HEK293 (cell line): Measurements from ENCODE around the gene PRODH2.
A peak's percentile ranks its signal among the peaks of the same experiment; 100 is the strongest.

Experiments used
- HOXD13 ChIP-seq: sonication (generic); formaldehyde crosslinking; IDR thresholded peaks from 2 replicates; pipeline ENCODE4 v1.8.0; 2022; ENCODE audit warnings: missing genetic modification reagents, borderline replicate concordance
- KLF1 ChIP-seq: fragments of 450-650 bp; formaldehyde crosslinking; IDR thresholded peaks from 2 replicates; pipeline ENCODE4 v1.5.1; 2016; ENCODE audit warnings: missing biosample characterization, missing genetic modification characterization
- KLF9 ChIP-seq: fragments of 450-650 bp; formaldehyde crosslinking; IDR thresholded peaks from 2 replicates; pipeline ENCODE4 v1.5.1; 2016; ENCODE audit warnings: missing biosample characterization, missing genetic modification characterization, low read depth
- PATZ1 ChIP-seq: fragments of 450-650 bp; formaldehyde crosslinking; IDR thresholded peaks from 2 replicates; pipeline ENCODE4 v1.5.1; 2016; ENCODE audit warnings: missing biosample characterization, missing genetic modification characterization
- PRDM10 ChIP-seq: fragments of 450-650 bp; formaldehyde crosslinking; IDR thresholded peaks from 2 replicates; pipeline ENCODE4 v1.5.1; 2016; ENCODE audit warnings: missing biosample characterization, missing genetic modification characterization
- PRDM6 ChIP-seq: fragments of 450-650 bp; formaldehyde crosslinking; IDR thresholded peaks from 2 replicates; pipeline ENCODE4 v1.5.1; 2017; ENCODE audit warnings: missing biosample characterization, missing genetic modification characterization
- REST ChIP-seq: fragments of 450-650 bp; formaldehyde crosslinking; IDR thresholded peaks from 2 replicates; pipeline ENCODE4 v1.5.1; 2016; ENCODE audit warnings: missing biosample characterization, missing genetic modification characterization
- ZNF121 ChIP-seq: fragments of 450-650 bp; formaldehyde crosslinking; IDR thresholded peaks from 2 replicates; pipeline ENCODE4 v1.5.1; 2016; ENCODE audit warnings: missing biosample characterization, missing genetic modification characterization
- ZNF132 ChIP-seq: fragments of 450-650 bp; formaldehyde crosslinking; IDR thresholded peaks from 2 replicates; pipeline ENCODE4 v1.5.1; 2017; ENCODE audit warnings: missing biosample characterization, missing genetic modification characterization, borderline replicate concordance
- ZNF133 ChIP-seq: fragments of 450-650 bp; formaldehyde crosslinking; IDR thresholded peaks from 2 replicates; pipeline ENCODE4 v1.5.1; 2016; ENCODE audit warnings: missing biosample characterization, missing genetic modification characterization
- ZNF174 ChIP-seq: fragments of 450-650 bp; formaldehyde crosslinking; IDR thresholded peaks from 2 replicates; pipeline ENCODE4 v1.5.0; 2017; ENCODE audit warnings: missing biosample characterization, mild to moderate bottlenecking, missing genetic modification characterization
- ZNF18 ChIP-seq: fragments of 450-650 bp; formaldehyde crosslinking; IDR thresholded peaks from 2 replicates; pipeline ENCODE4 v1.5.1; 2016; ENCODE audit warnings: missing biosample characterization, missing genetic modification characterization
- ZNF19 ChIP-seq: fragments of 450-650 bp; formaldehyde crosslinking; IDR thresholded peaks from 2 replicates; pipeline ENCODE4; 2016; ENCODE audit warnings: missing biosample characterization, missing genetic modification characterization, low read depth
- ZNF223 ChIP-seq: fragments of 450-650 bp; formaldehyde crosslinking; IDR thresholded peaks from 2 replicates; pipeline ENCODE4 v1.5.1; 2016; ENCODE audit warnings: missing biosample characterization, missing genetic modification characterization
- ZNF248 ChIP-seq: fragments of 450-650 bp; formaldehyde crosslinking; IDR thresholded peaks from 2 replicates; pipeline ENCODE4 v1.5.1; 2017; ENCODE audit warnings: missing biosample characterization, missing genetic modification characterization
- ZNF48 ChIP-seq: fragments of 450-650 bp; formaldehyde crosslinking; IDR thresholded peaks from 2 replicates; pipeline ENCODE4 v1.5.1; 2016; ENCODE audit warnings: missing biosample characterization, missing genetic modification characterization
- ZNF529 ChIP-seq: fragments of 450-650 bp; formaldehyde crosslinking; IDR thresholded peaks from 2 replicates; pipeline ENCODE4 v1.5.1; 2017; ENCODE audit warnings: missing genetic modification characterization, missing biosample characterization; ENCODE audit not compliant: insufficient replicate concordance
- ZNF560 ChIP-seq: fragments of 450-650 bp; formaldehyde crosslinking; IDR thresholded peaks from 2 replicates; pipeline ENCODE4 v1.5.1; 2017; ENCODE audit warnings: missing biosample characterization, missing genetic modification characterization, borderline replicate concordance
- ZNF600 ChIP-seq: fragments of 450-650 bp; formaldehyde crosslinking; IDR thresholded peaks from 2 replicates; pipeline ENCODE4 v1.5.1; 2016; ENCODE audit warnings: missing biosample characterization, missing genetic modification characterization
- ZNF645 ChIP-seq: fragments of 450-650 bp; formaldehyde crosslinking; IDR thresholded peaks from 2 replicates; pipeline ENCODE4; 2016; ENCODE audit warnings: missing biosample characterization, missing genetic modification characterization
- ZNF707 ChIP-seq: fragments of 450-650 bp; formaldehyde crosslinking; IDR thresholded peaks from 2 replicates; pipeline ENCODE4 v1.5.1; 2016; ENCODE audit warnings: missing biosample characterization, missing genetic modification characterization
- ZNF792 ChIP-seq: fragments of 450-650 bp; formaldehyde crosslinking; IDR thresholded peaks from 2 replicates; pipeline ENCODE4 v1.5.1; 2016; ENCODE audit warnings: missing biosample characterization, missing genetic modification characterization
- ZSCAN16 ChIP-seq: fragments of 450-650 bp; formaldehyde crosslinking; IDR thresholded peaks from 2 replicates; pipeline ENCODE4 v1.5.1; 2016; ENCODE audit warnings: missing biosample characterization, missing genetic modification characterization
- ZSCAN23 ChIP-seq: fragments of 450-650 bp; formaldehyde crosslinking; IDR thresholded peaks from 2 replicates; pipeline ENCODE4 v1.5.1; 2016; ENCODE audit warnings: missing biosample characterization, missing genetic modification characterization
- ZSCAN4 ChIP-seq: fragments of 450-650 bp; formaldehyde crosslinking; IDR thresholded peaks from 2 replicates; pipeline ENCODE4 v1.5.1; 2017; ENCODE audit warnings: missing biosample characterization, missing genetic modification characterization

The PRODH2 gene

GRCh38 chr19:35846038-35846668 lies 33.5 kb upstream of the PRODH2 start (continued):
- TF ChIP-seq PRDM10 (tag by site-specific recombination) (peak; percentile 38), ZNF18 (tag by site-specific recombination) (no peak), ZNF529 (tag by site-specific recombination) (no peak), ZNF223 (tag by site-specific recombination) (no peak), KLF1 (tag by site-specific recombination) (peak; percentile 42), ZNF560 (no peak), ZNF174 (tag by site-specific recombination) (no peak), ZNF707 (tag by site-specific recombination) (no peak), ZNF19 (tag by site-specific recombination) (no peak), HOXD13 (no peak), ZSCAN4 (tag by site-specific recombination) (no peak), ZSCAN16 (tag by site-specific recombination) (no peak), ZNF248 (tag by site-specific recombination) (no peak), ZNF645 (tag by site-specific recombination) (no peak), ZNF48 (tag by site-specific recombination) (no peak), KLF9 (tag by site-specific recombination) (no peak), REST (tag by site-specific recombination) (peak; percentile 93), PATZ1 (tag by site-specific recombination) (peak; percentile 46; the same call in 1 of the 2 replicates), ZNF792 (tag by site-specific recombination) (no peak), ZNF121 (tag by site-specific recombination) (no peak), PRDM6 (tag by site-specific recombination) (no peak), ZSCAN23 (tag by site-specific recombination) (no peak), ZNF132 (no peak), ZNF600 (tag by site-specific recombination) (no peak), ZNF133 (tag by site-specific recombination) (no peak)
